DOHH2 (cell line): ENCODE measurements around the gene DENND1A.

ENCODE experiments used
- CTCF ChIP-seq: fragments of 200-600 bp; sonication (generic); IDR thresholded peaks from one replicate; pipeline ENCODE4 v1.5.1; 2014; ENCODE audit warnings: antibody characterized with exemption, mild to moderate bottlenecking, low read depth, low read length; ENCODE audit not compliant: poor library complexity, severe bottlenecking
- EZH2phosphoT487 ChIP-seq: fragments of 200-600 bp; sonication (generic); IDR thresholded peaks from 2 replicates; pipeline ENCODE4 v1.6.1; 2017; ENCODE audit warnings: borderline replicate concordance, mild to moderate bottlenecking, antibody characterized with exemption, low read length, moderate library complexity, mixed read lengths

GRCh38 chr9:123517512-123517911, 412.4 kb downstream of the DENND1A start:
- TF ChIP-seq CTCF: no peak
- no peak for TF ChIP-seq EZH2phosphoT487
